ENCODE results near the gene CDH26. TPM values are rescaled to one million over a fixed set of nuclear protein-coding genes. Genes with fewer than 3 reads are reported as not detected.

The CDH26 gene
- total RNA-seq, 2 experiments from 2014 or later: 0.75 to 1.1 TPM

DNA sequence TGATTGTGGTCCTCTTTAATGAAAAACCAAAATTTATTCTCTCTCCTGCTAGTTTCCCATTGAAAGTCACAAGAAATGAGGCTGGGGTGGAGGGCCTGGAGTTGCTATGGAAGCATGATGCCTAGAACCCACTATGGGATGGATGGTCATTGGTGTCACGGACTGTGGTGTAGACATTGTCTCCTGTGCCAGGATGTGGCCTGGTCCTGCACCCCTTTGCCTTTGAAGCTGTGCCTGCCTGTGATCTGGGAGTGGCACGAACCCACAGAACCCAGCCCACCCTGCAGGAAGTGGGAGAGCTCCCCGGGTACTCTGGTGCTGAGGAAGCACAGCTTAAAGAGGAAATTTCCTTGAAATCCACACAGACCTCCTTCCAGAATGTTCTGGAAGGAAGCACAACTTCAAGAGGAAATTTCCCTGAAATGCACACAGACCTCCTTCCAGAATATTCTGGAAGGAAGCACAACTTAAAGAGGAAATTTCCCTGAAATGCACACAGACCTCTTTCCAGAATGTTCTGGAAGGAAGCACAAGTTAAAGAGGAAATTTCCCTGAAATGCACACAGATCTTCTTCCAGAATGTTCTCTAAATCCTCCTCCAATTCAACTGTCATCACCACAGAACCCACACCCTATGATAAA lies 105.6 kb downstream of the CDH26 start:
- H3K27ac ChIP-seq (ENCODE audit: low read depth in 1 of 2, low read length in 2 of 2): no peak overlapping the region
- ATAC-seq (ENCODE audit: poor library complexity) (no peak), DNase-seq (no peak)
- H3K4me1 ChIP-seq (ENCODE audit: insufficient read depth, low read length): peaks cover 18% of the 10 kb centered on the region
- intact Hi-C loops (cut with DNase I, micrococcal nuclease): no loop called here
- H3K9me3 Mint-ChIP-seq: no peaks in the 10 kb centered on the region
- H3K27me3 ChIP-seq (ENCODE audit: control insufficient read depth in 1 of 2, insufficient read depth in 2 of 2, low read length in 2 of 2): no peaks in the 10 kb centered on the region
- peaks cover 21% of the 10 kb centered on the region for H3K4me1 Mint-ChIP-seq (ENCODE audit: low read depth)
- ChIA-PET POLR2A (no interaction called here), CTCF (no interaction called here)
- H3K9me3 ChIP-seq (ENCODE audit: control insufficient read depth in 1 of 2, insufficient read depth in 1 of 2, low read length in 2 of 2): no peaks in the 10 kb centered on the region
- H3K36me3 Mint-ChIP-seq (ENCODE audit: low read depth): no peaks in the 10 kb centered on the region
- no peak overlapping the region for H3K4me3 ChIP-seq (ENCODE audit: low read length)
- TF ChIP-seq, protein P1, sequence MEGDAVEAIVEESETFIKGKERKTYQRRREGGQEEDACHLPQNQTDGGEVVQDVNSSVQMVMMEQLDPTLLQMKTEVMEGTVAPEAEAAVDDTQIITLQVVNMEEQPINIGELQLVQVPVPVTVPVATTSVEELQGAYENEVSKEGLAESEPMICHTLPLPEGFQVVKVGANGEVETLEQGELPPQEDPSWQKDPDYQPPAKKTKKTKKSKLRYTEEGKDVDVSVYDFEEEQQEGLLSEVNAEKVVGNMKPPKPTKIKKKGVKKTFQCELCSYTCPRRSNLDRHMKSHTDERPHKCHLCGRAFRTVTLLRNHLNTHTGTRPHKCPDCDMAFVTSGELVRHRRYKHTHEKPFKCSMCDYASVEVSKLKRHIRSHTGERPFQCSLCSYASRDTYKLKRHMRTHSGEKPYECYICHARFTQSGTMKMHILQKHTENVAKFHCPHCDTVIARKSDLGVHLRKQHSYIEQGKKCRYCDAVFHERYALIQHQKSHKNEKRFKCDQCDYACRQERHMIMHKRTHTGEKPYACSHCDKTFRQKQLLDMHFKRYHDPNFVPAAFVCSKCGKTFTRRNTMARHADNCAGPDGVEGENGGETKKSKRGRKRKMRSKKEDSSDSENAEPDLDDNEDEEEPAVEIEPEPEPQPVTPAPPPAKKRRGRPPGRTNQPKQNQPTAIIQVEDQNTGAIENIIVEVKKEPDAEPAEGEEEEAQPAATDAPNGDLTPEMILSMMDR (IDR thresholded peaks at IDR 0.05): no peak
- H3K27me3 Mint-ChIP-seq: no peaks in the 10 kb centered on the region
- H3K27ac Mint-ChIP-seq: no peak overlapping the region
- H3K4me3 Mint-ChIP-seq: no peak overlapping the region
- no peaks in the 10 kb centered on the region for H3K36me3 ChIP-seq (ENCODE audit: insufficient read depth, low read length)

Other genes starting within 250 kb of the CDH26 start
- 1 to 10 TPM; 4.4 to 4.6 TPM for gene SYCP2, start 24.8 kb upstream of the CDH26 start, total RNA-seq
- 1 to 10 TPM; 5.1 to 5.4 TPM for gene PPP1R3D, start 18.1 kb upstream of the CDH26 start, total RNA-seq
- gene FAM217B, start 18.0 kb upstream of the CDH26 start, total RNA-seq: 10 to 100 TPM; 23.1 to 23.7 TPM